Hippocampal formation (tissue), 2 donors: ENCODE results near the gene PTPRK.

Experiments
- DNase-seq, 2 donors: peaks; one replicate each; lab custom pipeline; 2025; lab: John Stamatoyannopoulos, UW

Gene PTPRK

DNA sequence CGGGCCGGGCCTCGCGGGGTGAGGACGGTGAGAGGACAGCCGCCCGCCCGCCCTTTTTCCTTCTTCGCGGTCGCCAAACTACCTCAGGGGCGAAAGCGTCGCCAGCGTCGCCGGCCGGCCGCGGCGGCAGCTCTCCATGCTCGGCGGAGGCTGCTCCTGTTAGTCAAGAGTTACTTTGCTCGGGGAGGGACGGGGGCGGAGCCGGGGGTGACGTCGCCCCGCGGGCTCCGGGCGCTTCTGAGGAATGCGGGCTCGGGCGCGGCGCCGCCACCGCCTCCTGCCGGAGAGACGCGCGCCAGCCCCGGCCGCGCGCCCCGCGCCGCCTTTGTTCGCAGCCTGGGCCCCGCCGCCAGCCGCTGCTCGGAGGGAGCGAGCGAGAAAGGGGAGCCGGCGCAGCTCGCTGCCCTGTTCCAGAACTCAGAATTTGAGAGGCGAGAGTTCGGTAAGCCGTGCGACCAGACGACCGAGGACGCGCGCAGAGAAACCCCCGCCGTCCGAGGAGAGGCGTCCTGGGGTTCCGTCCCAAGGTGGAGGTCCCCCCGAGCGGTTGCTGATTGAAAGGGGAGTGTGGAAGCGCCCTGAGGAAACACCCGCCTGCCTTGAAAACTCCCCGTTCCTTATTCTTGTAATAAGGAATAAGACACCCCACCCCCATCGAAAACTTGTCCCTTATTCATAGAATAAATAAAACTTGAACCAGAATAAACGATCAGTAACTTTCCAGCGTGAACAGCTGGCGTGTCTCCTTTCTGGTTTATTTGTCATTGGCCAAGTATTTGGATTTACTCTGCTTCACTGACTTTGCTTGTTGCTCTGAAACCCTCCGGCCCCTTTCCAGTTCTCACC, at the start of gene PTPRK:
TSS of gene PTPRK (minus strand) at position 164 of the 846 bp plus-strand sequence. CDS start 241 bp downstream, outside the sequence.
- peak; percentile 88 to 93 for DNase-seq

DNA sequence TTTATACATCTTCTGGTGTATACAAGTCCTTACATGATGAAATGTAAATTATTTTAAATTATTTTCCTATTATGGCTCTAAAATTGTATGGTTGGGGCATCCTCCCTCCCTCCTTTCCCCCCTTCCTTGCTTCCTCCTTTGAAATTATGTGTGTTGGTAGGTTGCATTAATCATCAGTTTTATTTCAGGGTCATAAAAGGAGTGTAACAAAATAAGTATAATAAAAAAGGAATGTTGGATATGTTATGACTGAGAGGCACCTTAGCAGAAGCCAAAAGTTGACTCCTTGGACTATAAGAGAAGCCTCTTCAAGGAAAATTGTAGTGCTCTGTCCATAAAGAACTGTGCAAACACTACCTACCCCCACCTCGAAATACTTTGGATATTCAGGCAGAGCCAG, 46.6 kb upstream of the PTPRK start:
- DNase-seq = no peak

DNA sequence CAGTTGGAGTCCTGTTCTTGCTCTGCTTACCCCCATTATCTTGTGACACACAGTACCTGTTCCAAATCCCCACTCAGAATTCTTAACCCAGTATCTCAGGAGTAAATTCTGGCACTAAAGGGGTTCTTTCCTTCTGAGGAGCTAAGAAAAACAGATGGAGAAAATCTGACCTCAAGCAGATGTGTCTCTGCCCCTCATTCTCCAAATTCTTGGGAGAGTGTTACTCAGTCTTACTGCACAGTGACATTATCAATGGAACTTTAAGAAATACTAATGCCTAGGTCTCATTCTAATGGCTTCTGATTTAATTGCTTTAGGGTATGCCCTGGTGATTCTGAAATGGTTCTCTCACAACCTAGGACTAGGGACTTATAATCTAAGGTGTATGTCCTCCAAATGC, 40.6 kb upstream of the PTPRK start:
- no peak for DNase-seq

DNA sequence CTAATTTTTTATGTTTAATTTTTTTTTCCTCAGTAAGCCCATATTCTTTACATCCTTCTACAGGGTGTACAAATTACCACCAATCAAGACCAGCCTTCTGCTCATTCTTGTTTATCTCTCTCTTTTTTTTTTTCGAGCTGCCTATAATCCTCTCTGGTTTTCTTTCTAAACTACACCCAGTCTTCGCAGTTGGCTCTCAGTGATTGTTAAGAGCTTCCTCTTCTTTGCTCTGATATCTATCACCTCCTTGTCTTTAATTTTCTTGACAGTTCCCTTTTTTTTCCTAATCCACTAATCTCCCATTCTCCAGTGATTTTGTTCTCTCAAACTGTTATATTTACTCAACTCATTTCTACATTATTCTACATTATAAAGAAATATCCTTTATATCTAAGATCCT, 38.5 kb upstream of the PTPRK start:
- no peak for DNase-seq

DNA sequence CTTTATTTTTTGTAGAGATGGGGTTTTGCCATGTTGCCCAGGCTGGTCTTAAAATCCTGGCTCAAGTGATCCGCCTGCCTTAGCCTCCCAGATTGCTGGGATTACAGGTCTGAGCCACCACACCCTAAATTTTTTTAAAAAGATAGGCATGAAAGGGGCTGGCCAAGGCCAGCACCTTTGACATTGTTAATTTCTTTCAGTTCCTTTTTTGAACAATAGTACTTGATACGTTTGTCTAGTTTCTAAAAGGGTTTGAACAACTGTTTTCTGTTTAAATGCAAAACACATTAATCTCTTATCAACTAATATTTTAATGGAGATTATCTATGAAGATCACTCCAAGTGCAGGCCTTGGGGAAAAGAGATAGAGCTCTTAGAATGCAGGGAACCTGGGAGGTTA, 37.6 kb upstream of the PTPRK start:
- DNase-seq = no peak

DNA sequence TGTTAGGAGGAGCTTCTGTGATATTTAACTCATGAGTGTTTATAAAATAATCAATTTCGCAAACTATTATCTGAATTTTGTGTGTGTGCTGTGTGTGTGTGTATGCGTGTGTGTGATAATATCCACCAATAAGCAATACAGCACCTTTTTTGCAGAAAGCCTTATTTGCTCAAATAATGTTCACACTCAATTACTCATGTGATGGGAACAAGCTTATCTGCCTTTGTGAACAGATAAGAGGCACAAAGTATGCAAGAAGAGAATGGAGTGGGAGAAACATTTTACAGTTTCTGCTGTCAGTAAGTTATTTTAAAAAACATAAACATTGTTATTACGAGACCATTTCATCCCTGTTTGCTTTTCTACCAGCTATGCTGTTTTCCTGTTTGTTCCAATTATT, 36.7 kb upstream of the PTPRK start:
- no peak for DNase-seq

DNA sequence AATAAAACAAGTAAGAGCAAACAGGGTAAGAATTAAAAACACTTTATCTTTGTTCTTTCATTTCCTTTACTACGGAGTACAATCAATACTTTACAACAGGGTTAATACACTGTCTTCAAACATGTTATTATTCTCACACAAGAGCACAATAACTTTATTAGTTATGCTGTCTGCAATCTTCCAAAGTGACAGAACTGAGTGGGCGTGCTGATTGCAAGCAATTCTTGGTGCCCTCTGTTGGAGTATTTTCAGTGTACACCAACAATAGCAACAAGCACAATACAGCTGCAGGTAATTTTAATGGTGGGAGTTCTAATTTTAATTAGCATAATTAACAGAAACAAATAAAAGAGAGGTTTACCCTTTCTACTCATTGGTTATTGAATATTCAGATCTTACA, 33.9 kb upstream of the PTPRK start:
- DNase-seq = peak in 1 of 2 donors; percentile 50

DNA sequence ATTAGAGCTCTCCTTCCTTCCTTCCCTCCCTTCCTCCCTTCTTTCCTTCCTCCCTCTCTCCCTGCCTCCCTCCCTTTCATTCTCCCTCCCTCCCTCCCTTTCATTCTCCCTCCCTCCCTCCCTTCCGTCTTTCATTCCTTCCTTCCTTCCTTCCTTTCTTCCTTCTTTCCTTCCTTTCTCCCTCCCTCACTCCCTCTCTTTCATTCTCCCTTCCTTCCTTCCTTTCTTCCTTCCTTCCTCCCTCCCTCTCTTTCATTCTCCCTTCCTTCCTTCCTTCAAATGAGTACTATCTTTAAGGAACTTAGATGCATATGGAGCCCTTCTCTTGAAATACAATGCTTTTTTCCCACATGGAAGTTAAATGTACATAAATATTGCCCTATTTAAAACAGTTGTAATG, 20.9 kb upstream of the PTPRK start:
- no peak for DNase-seq

DNA sequence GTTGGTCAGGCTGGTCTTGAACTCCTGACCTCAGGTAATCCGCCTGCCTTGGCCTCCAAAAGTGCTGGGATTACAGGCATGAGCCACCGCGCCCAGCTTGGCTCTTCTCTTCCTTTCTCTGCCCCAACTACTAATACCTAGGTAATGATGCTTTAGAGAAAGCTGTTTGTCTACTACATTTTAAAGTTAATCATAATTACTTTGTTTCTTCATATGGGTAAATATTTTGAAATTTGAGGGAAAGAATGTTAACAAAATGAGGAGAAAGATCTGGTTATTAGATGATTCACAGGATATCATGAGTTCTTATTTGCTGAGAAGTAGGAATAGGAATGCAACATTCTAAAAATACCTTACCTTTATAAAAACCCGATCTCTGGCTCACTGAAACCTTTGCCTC, 18.4 kb upstream of the PTPRK start:
- no peak for DNase-seq

DNA sequence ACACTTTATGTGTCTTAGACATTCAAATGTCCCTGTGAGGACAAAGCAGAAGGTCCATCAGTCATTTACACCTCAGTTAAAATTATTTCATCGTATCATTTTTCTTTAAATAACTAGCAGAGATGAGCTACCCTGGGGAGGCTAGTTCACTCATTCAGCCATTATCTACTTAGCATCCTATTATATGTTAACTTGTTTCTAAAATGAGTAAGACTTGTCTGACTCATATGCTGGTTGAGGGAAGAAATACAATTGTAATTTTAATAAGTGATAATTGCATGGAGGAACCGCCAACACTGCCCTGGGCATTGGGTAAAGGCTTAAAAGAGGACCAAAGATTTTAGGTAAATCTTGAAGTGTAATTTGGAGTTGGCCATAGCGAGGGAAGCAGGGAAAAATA, 12.4 kb upstream of the PTPRK start:
- no peak for DNase-seq

DNA sequence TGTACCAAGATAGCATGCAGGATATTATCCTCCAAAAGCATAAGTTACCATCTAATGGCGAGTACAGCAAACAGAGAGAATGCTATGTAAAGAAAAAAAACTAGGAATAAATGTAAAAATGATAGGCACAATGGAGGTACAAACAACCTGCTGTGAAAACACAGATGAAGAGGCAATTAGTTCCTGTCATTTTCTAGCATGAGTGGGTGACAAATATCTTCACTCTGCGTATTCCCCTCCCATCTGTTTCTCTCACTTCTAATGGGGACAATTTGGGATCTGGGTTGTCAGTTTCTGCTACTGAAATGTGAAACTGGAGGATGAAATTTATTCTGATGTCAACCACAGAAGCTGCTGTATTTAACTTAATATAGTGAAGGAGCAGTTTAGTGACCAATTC, 11.7 kb upstream of the PTPRK start:
- no peak for DNase-seq

DNA sequence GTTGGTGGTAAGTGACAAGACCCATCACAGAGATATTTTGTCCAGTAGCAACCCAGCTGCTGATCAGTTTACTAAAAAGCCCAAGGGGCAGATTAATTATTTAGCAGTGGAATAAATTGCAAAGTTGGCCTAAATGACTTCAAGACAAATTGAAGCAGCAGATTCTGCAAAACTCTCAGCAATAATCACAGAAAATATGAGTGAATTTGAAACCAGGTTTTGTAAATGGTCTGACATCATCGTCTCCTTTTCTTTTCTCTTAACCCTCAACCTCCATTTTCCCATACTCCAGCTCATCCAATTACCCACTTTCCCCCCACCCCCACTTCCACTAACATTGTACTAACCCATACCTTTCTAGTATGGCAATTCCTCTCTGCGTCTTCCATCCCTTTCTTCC, 11.3 kb upstream of the PTPRK start:
- no peak for DNase-seq

DNA sequence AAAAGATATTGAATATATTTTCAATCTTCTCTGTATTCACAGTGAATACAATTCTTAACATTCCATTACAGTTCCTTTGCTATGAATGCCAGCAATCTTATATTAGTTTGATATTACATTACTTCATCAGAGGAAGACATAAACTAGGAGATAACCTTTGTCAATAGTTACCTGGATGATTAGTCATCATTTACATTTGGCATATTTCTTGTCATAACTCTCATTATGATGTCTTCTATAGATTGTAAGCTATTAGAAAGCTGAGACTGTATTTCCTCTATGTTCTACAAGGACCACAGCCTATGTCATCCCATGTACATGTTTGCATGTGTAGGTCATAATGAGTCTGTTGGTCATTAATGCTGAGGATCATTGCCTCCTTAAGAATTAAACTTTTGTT, 7.8 kb upstream of the PTPRK start:
- no peak for DNase-seq

DNA sequence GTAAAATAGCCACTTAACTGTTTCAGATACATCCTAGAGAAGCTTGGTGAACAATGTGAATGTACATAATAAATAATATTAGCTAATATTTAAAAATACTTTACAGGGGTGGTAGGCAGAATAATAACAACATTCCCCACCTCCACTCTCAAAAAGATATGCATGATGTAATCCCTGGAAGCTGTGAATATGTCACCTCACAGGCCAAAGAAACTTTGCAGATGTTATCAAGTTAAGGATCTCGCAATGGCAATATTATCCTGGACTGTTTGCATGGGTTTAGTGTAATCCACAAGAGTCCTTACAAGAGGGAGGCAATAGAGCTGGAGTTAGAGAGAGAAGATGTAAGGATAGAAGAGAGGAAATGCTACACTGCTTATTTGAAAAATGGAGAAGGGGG, 7.0 kb upstream of the PTPRK start:
- no peak for DNase-seq

DNA sequence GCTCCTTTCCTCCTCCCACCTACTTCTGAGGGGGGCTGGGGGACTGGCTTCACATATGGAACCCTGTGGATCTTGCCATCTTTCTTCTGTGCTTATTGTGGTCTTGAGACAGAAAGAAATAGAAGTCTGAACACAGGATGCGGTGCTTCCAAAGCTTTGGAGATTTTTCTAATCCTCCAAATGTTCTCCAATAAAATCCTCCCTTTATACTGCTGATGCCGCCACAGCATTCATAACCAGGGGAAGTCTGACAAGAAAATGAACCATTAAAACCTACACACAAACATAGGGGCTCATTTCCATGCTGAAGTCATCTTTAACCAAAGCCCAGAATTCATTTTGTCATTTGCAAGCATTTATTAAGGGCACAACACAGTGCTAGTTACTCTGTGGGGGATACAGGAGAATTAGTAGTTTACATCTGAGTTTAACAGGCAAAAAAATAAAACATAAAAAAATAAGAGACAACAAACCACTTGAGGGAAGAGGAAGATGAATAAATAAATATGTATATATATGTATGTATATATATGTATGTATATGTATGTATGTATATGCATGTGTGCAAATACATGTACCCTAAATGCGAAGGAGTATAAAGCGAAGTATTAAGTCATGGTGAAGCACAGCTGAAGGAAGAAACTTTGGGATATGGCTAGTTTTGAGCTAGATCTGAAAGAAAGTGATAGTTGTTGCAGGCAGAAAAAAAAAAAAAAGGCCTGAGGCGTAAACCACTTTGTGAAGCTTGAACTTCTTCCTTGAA, 5.9 kb upstream of the PTPRK start:
- no peak for DNase-seq

DNA sequence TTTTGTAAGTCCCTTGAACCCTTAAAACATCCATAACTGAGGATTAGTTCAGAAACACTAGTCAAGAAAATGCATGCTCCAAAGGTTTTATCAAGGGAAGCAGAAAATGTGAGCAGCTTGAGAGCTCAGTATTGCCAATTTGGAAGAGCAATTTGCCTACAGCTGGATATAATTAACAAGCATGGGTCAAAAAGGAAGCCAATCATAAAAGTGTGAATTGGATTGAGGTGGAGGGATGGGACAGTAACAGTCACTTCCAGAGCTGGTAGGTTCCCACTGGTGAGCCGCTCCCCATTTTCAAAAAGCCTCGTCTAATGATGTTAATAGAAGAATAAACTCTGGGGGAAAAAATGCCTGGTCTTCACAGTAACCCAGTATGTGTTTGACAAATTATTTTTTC, 5.0 kb upstream of the PTPRK start:
- no peak for DNase-seq

DNA sequence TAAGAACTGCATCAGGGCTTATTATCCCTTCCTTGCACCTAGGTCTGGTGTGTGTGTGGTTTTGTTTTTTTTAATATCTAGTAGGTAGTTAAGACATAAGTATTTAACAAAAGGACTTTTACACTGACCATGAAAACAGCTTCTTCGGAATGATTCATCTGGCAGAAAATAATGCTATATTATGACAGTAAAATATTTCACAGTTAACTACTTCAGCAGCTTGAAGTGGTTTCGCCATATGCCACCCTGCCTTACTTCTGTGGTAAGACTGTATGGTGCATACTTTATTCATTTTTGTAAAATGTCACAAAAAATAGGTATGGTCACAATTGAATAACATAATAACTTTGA, 858 bp upstream of the PTPRK start:
- DNase-seq = no peak

DNA sequence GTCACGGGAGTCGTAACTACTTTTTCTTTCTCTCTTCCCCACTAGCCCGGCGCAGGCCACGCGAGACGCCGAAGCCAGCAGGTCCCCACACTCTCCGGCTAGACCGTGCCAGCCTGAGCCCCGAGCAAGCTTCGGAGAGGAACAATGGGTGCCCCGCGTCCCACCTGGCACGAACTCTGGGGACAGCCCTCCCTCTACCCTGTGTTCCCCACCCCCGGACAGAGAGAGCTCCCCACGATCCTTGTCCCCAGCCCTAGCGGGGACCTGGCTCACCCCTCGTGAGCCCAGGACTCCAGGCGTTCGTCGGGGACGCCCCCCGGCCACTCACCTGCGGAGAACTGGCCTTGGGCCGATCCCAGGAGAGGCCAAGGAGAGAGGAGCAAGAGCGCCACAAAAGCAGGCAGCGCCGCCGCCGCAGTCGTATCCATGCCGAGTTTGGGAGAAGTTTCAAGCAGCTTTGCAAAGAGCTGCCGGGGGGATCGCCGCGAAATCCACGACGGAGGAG, 416 bp downstream of the PTPRK start:
- peak; percentile 77 to 78 for DNase-seq

DNA sequence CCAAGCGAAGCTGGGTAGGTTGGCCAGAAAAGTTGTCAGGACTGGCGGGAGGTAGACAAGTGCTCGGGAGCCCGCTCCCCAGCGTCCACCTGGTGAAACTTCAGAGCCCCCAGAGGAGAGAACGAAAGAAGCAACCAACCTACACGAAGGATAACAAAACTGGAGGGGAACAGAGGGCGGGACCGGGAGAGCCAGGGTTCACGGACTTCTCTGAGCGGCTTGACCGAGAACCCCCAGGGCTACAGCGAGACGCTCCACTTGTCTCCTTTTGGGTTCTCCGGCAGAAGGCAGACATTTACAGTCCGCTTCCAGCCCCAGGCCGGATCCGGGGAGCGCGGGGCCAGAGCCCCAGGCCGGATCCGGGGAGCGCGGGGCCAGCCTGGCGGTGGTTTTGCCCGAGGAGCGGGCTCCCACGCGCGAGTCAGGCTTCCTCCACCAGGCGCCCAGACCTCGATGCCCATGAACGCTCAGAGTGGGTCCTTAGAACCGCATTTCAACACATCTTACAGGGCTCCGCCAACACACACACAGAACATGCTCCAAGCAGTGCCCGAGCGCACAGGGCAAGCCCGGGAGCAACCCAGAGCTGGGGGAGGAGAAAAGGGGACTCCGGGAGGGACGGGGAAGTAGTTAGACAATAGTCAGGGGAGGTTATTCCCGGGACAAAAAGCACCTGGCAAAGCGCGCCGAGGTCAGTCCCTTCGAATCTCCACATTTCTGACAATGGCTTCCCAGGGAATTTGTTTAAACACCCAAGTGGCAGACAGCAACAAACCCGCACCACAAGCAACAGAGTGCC, 1.1 kb downstream of the PTPRK start:
- DNase-seq = peak; percentile 53 to 68

DNA sequence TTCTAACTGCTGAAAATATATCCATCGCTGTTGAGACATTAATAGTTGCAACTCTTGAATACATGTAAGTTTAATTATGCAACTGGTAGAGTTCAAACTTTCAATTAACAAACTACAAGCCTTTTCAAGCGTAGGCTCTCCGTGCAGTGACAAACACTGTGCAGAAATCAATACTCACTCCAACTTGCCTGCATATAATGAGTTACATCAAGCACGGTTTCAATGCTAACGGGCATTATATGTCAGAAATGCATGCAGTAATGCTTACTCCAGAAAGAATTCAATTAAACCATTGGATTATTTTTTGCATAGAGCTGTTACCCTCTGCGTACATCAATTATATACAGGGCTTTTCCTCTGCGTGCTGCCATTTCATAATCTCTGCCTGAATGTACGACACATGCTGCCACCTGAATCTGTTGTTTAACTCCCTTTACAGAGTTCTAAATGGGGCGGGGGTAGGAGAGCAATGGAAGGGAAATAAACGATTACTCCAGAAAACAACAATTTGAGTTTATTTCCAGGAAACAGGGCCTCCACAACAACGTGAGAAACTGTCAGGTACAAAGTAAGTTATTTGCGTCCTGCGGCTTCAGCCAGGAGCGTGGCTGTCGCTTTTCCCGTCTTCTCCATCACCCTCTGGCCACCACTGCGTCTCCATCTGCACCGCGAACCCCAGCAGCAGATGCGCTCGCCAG, 1.8 kb downstream of the PTPRK start:
- no peak for DNase-seq

DNA sequence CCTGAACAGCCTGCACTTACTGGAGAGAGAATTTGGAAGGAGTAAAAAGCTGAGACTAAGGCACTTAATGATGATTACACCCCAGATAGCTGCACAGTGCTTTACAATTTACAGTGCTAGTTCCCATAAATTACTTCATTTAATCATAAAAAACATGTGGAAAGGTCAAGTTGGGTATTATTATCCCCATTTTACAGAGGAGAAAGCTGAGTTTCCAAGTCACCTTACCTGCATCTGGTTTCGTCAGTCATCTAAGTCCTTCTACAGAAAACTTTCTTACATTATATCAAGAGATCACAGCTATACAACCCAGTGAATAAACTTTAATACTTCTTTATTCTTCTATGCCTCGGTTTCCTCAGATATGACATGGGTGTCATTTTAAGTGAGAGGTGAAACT, 3.3 kb downstream of the PTPRK start:
- DNase-seq = no peak

DNA sequence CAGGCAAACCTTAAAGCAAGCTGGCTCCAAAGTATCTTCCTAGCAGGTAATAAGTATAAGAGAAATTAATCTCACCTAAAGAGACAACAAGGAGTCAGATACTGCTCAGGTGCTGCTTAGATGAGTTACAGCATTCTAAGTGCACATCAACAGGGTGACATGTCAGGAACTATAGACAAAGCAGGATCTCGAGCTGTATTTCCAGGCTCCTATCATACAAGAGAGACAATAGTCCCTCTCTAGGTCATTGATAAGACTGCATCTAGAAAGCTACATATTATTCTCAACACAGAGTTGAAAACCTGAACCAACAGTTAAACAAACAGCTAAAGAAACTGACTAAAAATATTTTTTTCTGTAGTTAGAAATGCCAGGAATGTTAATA, 3.9 kb downstream of the PTPRK start:
- DNase-seq = peak in 1 of 2 donors; percentile 82
